Caco-2 (cell line): ENCODE data around the gene SDF4. TPM values are rescaled to one million over a fixed set of nuclear protein-coding genes. Genes with fewer than 3 reads are reported as not detected.

Experiments used
- BruUV-seq: library from RNA; stranded (reverse); fragments of 400-500 nt; replicated peaks from 2 replicates; lab custom pipeline; 2021; lab: Mats Ljungman, UMichigan
- CTCF ChIA-PET: fragments of 300-600 bp; sonication (Branson Sonifier 250); formaldehyde crosslinking; loops from one replicate; lab custom pipeline; 2022; ENCODE audit warnings: antibody characterized with exemption; lab: Charles Lee
- POLR2A ChIA-PET: fragments of 300-600 bp; sonication (Branson Sonifier 250); formaldehyde crosslinking; loops from one replicate; lab custom pipeline; 2022; ENCODE audit warnings: antibody characterized with exemption; lab: Charles Lee
- DNase-seq, 2 experiments: peaks; one replicate each; pipeline versions ENCODE4 v3.0.0 to v3.0.0-alpha.2; 2020 to 2022
- H3K27me3 ChIP-seq: replicated peaks from 2 replicates; pipeline ENCODE4 v1.6.0; 2011; ENCODE audit warnings: low read length; ENCODE audit not compliant: control insufficient read depth, insufficient read depth
- H3K36me3 ChIP-seq: 2 replicates; pipeline ENCODE4 v1.5.1; 2011; ENCODE audit warnings: low read length; ENCODE audit not compliant: control insufficient read depth, insufficient read depth
- H3K4me1 ChIP-seq: fragments of 250-450 bp; sonication (Bioruptor Pico); 2 replicates; pipeline ENCODE4 v1.5.1; 2020; ENCODE audit warnings: mild to moderate bottlenecking
- H3K4me3 ChIP-seq: 2 replicates; pipeline ENCODE4 v1.5.1; 2011; ENCODE audit warnings: low read depth, mild to moderate bottlenecking, control low read depth, low read length
- H3K9me3 ChIP-seq: fragments of 250-450 bp; sonication (Bioruptor Pico); 2 replicates; pipeline ENCODE4 v1.5.1; 2020; ENCODE audit warnings: mild to moderate bottlenecking, moderate library complexity
- H3K27ac Mint-ChIP-seq: one replicate; pipeline ENCODE4 v1.8.0; 2022; ENCODE audit warnings: mixed read lengths; ENCODE audit not compliant: unreplicated experiment
- H3K27me3 Mint-ChIP-seq: one replicate; pipeline ENCODE4 v1.8.0; 2022; ENCODE audit warnings: mixed read lengths; ENCODE audit not compliant: insufficient read depth, unreplicated experiment
- H3K36me3 Mint-ChIP-seq: one replicate; pipeline ENCODE4 v1.8.0; 2022; ENCODE audit warnings: mild to moderate bottlenecking, mixed read lengths; ENCODE audit not compliant: insufficient read depth, unreplicated experiment
- H3K4me1 Mint-ChIP-seq: one replicate; pipeline ENCODE4 v1.8.0; 2022; ENCODE audit warnings: low read depth, mixed read lengths; ENCODE audit not compliant: unreplicated experiment
- H3K4me3 Mint-ChIP-seq: one replicate; pipeline ENCODE4 v1.8.0; 2022; ENCODE audit warnings: mild to moderate bottlenecking, moderate library complexity, mixed read lengths; ENCODE audit not compliant: unreplicated experiment
- H3K9me3 Mint-ChIP-seq: one replicate; pipeline ENCODE4 v1.8.0; 2022; ENCODE audit warnings: mixed read lengths; ENCODE audit not compliant: unreplicated experiment
- intact Hi-C: fragments of 100-400 bp; cut with micrococcal nuclease; formaldehyde crosslinking; loops from one replicate; pipeline ENCODE4 v1.10.0; 2022; ENCODE audit not compliant: unreplicated experiment
- total RNA-seq: library from RNA; stranded (reverse); gene quantifications from 2 replicates; pipeline ENCODE4 v1.2.3, GENCODE V29; 2022
- TF ChIP-seq, protein P1 (sequence below), 2 experiments: fragments of 200-600 bp in 1 of 2; IDR thresholded peaks; 1 replicate in 1 of 2; 2 replicates in 1 of 2; pipeline versions ENCODE4 v1.5.1 to v1.8.0; 2011 to 2022; ENCODE audit warnings: antibody characterized with exemption in 1 of 2, control low read depth in 1 of 2, inconsistent platforms in 1 of 2, low read depth in 1 of 2, low read length in 1 of 2, mild to moderate bottlenecking in 1 of 2, moderate library complexity in 1 of 2; ENCODE audit not compliant: insufficient read depth in 1 of 2, severe bottlenecking in 1 of 2, unreplicated experiment in 1 of 2

SDF4 gene
- total RNA-seq, 1 experiment from 2014 or later = 140 TPM

DNA sequence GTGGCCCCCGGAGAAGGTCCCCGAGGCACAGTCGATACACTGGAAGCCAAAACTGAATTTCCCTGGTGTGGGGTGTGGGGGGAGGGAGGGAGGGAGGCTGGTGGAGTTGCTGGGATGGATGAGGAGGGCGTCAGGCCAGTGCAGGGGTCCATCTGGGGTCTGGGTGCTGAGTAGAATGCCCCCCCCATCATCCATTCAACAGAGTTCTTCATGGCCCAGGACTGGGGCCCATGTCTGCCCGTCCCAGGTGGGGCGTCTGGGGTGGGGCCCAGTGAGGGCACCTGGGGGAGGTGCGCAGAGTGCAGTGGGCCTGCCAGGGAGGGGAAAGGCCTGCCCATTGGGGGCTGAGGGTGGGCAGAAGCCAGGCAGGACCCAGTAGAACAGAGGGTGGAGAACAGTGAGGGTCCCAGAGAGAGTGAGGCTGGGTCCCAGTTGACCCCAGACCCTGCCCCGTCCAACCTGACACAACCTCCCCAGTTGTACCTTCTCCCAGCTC, 27.3 kb downstream of the SDF4 start:
- no peak for DNase-seq
- no peaks in the 10 kb centered on the region for H3K4me1 Mint-ChIP-seq
- Histone ChIP-seq H3K4me3 (no peak overlapping the region), H3K4me1 (no peaks in the 10 kb centered on the region), H3K27me3 (no peaks in the 10 kb centered on the region), H3K9me3 (no peaks in the 10 kb centered on the region), H3K36me3 (no peaks in the 10 kb centered on the region)
- ChIA-PET POLR2A (interaction anchor here (0.7 kb wide), 1 partner anchor 87 kb away, joined by 3 read pairs; no protein-coding TSS in a partner anchor), CTCF (no interaction called here)
- no peaks in the 10 kb centered on the region for H3K36me3 Mint-ChIP-seq
- H3K4me3 Mint-ChIP-seq = no peak overlapping the region
- no peaks in the 10 kb centered on the region for H3K9me3 Mint-ChIP-seq
- TF ChIP-seq, protein P1, sequence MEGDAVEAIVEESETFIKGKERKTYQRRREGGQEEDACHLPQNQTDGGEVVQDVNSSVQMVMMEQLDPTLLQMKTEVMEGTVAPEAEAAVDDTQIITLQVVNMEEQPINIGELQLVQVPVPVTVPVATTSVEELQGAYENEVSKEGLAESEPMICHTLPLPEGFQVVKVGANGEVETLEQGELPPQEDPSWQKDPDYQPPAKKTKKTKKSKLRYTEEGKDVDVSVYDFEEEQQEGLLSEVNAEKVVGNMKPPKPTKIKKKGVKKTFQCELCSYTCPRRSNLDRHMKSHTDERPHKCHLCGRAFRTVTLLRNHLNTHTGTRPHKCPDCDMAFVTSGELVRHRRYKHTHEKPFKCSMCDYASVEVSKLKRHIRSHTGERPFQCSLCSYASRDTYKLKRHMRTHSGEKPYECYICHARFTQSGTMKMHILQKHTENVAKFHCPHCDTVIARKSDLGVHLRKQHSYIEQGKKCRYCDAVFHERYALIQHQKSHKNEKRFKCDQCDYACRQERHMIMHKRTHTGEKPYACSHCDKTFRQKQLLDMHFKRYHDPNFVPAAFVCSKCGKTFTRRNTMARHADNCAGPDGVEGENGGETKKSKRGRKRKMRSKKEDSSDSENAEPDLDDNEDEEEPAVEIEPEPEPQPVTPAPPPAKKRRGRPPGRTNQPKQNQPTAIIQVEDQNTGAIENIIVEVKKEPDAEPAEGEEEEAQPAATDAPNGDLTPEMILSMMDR (IDR thresholded peaks at IDR 0.05; ENCODE audit: insufficient read depth in 1 of 2, low read depth in 1 of 2, low read length in 1 of 2, severe bottlenecking in 1 of 2, unreplicated experiment in 1 of 2) = no peak
- BruUV-seq = no TSS peak
- H3K27me3 Mint-ChIP-seq = no peaks in the 10 kb centered on the region
- intact Hi-C loops = no loop called here
- H3K27ac Mint-ChIP-seq = no peak overlapping the region

DNA sequence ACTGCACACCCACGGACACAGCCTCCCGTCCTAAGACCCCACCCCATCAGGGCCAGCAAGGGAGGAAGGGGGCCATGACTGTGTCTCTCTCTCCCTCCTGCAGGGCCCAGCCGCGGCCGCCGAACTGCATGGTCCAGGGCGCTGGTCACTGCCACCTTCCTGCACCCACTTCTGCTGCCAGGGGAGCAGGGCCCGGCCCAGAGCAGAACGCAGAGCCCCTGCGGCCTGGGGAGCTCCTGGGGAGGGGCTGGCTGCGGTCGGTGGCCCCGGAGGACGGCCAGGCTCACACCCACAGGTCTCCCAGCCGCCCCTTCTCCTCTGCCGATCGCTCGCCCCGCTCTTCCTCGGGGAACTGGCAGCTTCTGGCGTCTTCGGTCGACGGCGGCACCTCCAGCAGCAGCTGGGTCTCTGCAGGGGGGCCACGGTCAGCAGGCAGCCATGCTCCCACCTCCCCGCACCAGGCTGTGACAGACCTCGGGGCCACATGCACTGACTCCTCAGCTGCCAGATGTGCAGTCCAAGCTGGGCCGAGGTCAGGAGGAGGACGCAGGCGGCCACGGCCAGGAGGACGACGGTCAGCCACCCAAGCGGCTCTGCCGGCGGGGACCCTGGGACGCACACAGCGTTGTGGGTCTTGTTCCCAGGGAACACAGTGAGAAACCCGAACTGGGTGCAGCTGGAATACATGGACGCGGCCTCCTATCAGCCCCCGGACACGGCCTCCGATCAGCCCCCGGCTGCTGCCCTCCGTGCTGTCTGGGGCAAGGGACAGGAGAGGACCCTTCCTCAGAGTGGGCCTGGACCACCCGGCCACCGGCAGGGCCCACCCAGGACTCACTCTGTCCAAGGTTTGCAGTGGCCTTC, 28.0 kb downstream of the SDF4 start:
- no peaks in the 10 kb centered on the region for H3K4me1 ChIP-seq
- POLR2A ChIA-PET = no interaction called here
- no peaks in the 10 kb centered on the region for H3K36me3 ChIP-seq
- H3K4me3 ChIP-seq = no peak overlapping the region
- no peaks in the 10 kb centered on the region for H3K9me3 Mint-ChIP-seq
- intact Hi-C loops = no loop called here
- CTCF ChIA-PET = no interaction called here
- no peaks in the 10 kb centered on the region for H3K36me3 Mint-ChIP-seq
- no peaks in the 10 kb centered on the region for H3K27me3 Mint-ChIP-seq
- BruUV-seq = no TSS peak
- TF ChIP-seq, protein P1 (IDR thresholded peaks at IDR 0.05; ENCODE audit: insufficient read depth in 1 of 2, low read depth in 1 of 2, low read length in 1 of 2, severe bottlenecking in 1 of 2, unreplicated experiment in 1 of 2) = no peak
- no peaks in the 10 kb centered on the region for H3K27me3 ChIP-seq
- H3K4me1 Mint-ChIP-seq = no peaks in the 10 kb centered on the region
- no peak overlapping the region for H3K27ac Mint-ChIP-seq
- DNase-seq = no peak
- H3K9me3 ChIP-seq = no peaks in the 10 kb centered on the region
- no peak overlapping the region for H3K4me3 Mint-ChIP-seq

DNA sequence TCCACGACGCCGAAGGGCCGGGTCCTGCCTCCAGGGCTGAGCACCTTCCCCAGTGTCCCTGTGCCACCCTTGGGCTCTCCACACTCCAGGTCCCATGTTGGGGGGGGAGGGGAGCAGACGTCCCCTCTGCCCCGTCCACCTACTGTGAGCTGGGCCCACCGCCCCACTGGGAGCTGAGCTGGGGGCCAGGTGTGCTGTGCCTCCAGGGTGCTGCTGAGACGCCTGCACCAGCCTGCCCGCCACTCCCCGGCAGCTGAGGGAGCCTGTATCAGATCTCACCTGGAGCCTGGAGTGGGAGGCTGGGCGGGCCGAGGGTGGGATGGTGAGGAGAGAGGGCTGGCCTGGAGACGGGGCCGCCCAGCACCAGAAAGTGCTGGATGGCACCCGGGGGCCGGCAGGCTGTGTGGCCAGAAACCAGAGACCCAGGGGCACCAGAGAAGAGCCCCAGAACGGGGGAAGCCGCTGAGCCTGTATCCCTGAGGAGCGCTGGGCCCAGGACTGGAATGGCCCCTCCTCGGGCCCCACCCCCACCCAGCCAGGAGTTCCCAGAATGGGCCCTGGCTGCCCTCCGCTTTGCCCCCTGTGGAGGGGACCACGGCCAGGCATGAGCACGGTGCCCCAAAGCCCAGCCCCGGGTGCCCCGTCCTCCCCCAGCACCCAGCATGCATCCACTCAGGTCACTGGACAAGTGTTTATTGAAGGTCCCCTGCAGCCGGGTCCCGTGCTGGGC, 28.8 kb downstream of the SDF4 start:
- Mint-ChIP-seq H3K36me3 (no peaks in the 10 kb centered on the region), H3K4me1 (no peaks in the 10 kb centered on the region), H3K27me3 (no peaks in the 10 kb centered on the region), H3K4me3 (no peak overlapping the region), H3K9me3 (no peaks in the 10 kb centered on the region), H3K27ac (no peak overlapping the region)
- H3K4me3 ChIP-seq = no peak overlapping the region
- CTCF ChIA-PET = no interaction called here
- H3K27me3 ChIP-seq = no peaks in the 10 kb centered on the region
- TF ChIP-seq, protein P1 (IDR thresholded peaks at IDR 0.05; ENCODE audit: insufficient read depth in 1 of 2, low read depth in 1 of 2, low read length in 1 of 2, severe bottlenecking in 1 of 2, unreplicated experiment in 1 of 2) = no peak
- no peaks in the 10 kb centered on the region for H3K4me1 ChIP-seq
- no TSS peak for BruUV-seq
- POLR2A ChIA-PET = no interaction called here
- no peaks in the 10 kb centered on the region for H3K9me3 ChIP-seq
- H3K36me3 ChIP-seq = no peaks in the 10 kb centered on the region
- intact Hi-C loops = no loop called here
- no peak for DNase-seq
